Measurements from ENCODE around the gene ZNF143. TPM values are rescaled to one million over a fixed set of nuclear protein-coding genes. Genes with fewer than 3 reads are reported as not detected.
"Not testable (repeated sequence)": the region's sequence is repeated elsewhere in the genome, so short reads cannot be mapped to it uniquely, and the experiment has no call there.

The ZNF143 gene
- total RNA-seq, 1 donor, result 38.8 TPM

GRCh38 chr11:9495803-9496514 lies 35.1 kb downstream of the ZNF143 start:
- DNase-seq (ENCODE audit: low read depth in 2 of 3, low spot score in 2 of 3), result no peak

GRCh38 chr11:9498457-9499078 lies 37.8 kb downstream of the ZNF143 start:
- DNase-seq (ENCODE audit: low read depth in 2 of 3, low spot score in 2 of 3), result no peak

DNA sequence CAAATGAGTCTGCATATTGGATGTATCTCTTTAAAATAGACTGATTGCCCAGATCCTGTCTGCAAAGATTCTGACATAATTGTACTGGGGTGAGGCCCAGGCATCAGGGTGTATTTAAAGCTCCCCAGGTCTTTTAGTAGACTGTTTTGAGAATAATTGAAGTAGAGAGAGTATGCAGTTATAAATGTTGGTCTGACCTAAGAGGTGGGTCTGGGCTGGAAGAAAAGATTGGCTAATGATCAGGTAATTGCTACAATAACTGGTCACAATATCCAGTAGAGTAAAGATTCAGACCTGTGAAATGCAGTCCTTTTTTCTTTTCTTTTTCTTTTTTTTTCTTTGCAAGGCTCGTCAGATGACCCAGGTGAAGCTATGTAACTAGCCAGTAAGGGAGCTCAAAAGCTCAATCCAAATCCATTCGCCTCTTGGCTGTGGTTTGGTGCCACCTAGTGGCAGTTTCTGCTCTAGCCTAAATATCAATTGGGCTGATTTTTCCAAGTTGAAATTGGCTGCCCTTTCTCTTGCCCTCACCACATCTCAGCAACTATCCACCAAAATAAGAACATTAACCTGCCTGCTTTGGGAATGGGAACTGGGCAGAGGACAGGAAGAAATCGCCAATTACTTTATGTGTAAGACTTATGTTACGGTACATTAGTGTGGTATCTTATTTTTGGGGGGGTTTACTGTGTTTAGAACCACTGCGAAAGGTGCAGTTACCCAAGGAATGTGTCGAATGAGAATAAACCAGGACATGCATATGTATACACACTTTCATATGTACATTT lies 45.9 kb downstream of the ZNF143 start:
- peak; percentile 57 to 86 (median 72) for DNase-seq (ENCODE audit: low read depth in 2 of 3, low spot score in 2 of 3)

GRCh38 chr11:9507277-9507580 lies 46.4 kb downstream of the ZNF143 start:
- DNase-seq (ENCODE audit: low read depth in 2 of 3, low spot score in 2 of 3), result no peak

- DNase-seq (ENCODE audit: low read depth in 2 of 3, low spot score in 2 of 3), result no peak
These were observed 48.2 kb downstream of the ZNF143 start for GRCh38 chr11:9509041-9509440.

DNA sequence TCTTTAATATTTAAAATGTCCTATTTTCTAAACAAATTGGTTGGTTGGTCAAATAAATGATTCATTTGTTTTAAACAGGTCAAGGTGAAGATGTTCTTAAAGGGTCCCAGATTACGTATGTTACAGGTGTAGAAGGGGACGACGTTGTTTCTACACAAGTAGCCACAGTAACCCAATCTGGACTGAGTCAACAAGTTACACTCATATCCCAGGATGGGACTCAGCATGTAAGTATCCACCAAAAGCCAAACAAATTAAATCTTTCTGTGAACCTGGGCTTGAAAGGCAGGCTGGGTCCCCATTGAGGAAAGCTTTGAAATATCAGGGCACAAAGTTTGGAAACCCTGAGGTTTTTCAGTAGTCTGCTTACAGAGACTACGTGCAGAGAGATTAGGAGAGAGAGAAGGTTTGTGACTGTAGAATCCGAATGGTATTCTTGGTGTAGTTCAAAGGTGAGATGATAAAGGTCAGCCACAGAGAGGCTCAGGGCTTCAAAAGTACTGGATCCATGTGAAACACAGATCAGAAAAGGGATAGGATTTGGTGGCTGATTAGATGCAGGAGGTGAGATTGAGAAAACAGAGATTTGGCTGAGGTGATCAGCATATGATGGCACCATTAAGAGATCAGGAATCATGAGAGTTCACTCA lies 51.7 kb downstream of the ZNF143 start:
- DNase-seq (ENCODE audit: low read depth in 2 of 3, low spot score in 2 of 3), result no peak

DNA sequence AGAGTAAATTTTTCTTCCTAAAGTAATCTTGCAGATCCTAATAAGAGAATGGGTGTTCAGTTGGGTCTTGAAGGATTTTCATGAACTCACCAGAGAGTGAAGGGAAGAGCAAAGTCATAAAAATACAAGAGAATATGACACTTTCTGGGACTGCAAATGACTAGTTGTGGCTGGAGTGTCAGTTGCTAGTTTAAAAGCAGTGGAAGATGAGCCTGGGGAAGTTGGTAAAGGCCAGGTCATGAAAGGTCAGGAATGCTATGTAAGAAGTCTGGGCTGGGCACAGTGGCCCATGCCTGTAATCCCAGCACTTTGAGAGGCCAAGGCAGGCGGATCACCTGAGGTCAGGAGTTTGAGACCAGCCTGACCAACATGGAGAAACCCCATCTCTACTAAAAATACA lies 53.8 kb downstream of the ZNF143 start:
- not testable (repeated sequence) for DNase-seq (ENCODE audit: low read depth in 2 of 3, low spot score in 2 of 3)

- no peak for DNase-seq (ENCODE audit: low read depth in 2 of 3, low spot score in 2 of 3)
These were observed 55.3 kb downstream of the ZNF143 start for GRCh38 chr11:9516113-9516512.

DNA sequence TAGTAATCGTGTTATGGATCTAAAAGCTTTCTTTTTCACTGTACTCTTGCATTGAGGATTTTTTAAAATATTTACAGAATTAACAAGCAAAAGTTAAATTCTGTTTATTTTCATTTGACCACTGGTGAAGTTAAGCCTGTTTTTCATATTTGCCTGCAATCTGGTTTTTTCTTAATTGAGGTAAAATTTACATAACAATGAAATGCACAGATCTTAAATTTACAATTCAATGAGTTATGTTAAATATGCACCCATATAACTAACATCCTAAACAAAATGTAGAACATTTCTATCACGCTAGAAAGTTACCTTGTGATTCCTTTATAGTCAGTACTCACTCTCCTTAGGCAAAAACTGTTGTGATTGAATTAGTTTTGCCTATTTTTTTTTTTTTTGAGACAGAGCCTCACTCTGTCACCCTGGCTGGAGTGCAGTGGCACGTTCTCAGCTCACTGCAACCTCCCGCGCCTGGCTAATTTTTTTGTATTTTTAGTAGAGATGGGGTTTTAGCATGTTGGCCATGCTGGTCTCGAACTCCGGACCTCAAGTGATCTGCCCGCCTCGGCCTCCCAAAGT lies 58.1 kb downstream of the ZNF143 start:
- DNase-seq (ENCODE audit: low read depth in 2 of 3, low spot score in 2 of 3), result no peak

DNA sequence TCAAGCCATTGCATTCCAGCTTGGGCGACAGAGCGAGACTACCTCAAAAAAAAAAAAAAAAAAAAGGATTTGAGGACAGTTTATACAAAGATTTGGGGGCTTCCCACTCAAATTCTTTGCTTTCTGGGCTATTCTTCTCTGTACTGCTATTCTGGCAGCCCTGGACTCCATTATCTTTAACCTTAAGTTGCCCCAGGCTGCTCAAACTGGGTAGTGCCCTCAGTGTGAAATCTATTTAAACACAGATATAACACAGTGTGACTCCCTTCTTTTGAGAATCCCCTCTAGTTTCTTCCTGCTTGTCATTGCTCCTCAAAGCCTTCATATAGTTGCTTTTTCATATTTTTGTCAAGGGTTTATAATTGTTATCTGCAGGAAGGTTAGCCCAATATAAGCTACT lies 63.2 kb downstream of the ZNF143 start:
- DNase-seq (ENCODE audit: low read depth in 2 of 3, low spot score in 2 of 3), result no peak

- DNase-seq (ENCODE audit: low read depth in 2 of 3, low spot score in 2 of 3), result no peak
These were observed 64.3 kb downstream of the ZNF143 start for GRCh38 chr11:9525116-9525515.

GRCh38 chr11:9527481-9528135 lies 66.8 kb downstream of the ZNF143 start:
- DNase-seq (ENCODE audit: low read depth in 2 of 3, low spot score in 2 of 3), result no peak

GRCh38 chr11:9528136-9528501 lies 67.3 kb downstream of the ZNF143 start:
- DNase-seq (ENCODE audit: low read depth in 2 of 3, low spot score in 2 of 3), result no peak

GRCh38 chr11:9528573-9529333 lies 67.9 kb downstream of the ZNF143 start:
- no peak for DNase-seq (ENCODE audit: low read depth in 2 of 3, low spot score in 2 of 3)

GRCh38 chr11:9529334-9529650 lies 68.5 kb downstream of the ZNF143 start:
- DNase-seq (ENCODE audit: low read depth in 2 of 3, low spot score in 2 of 3), result no peak

GRCh38 chr11:9530020-9530621 lies 69.3 kb downstream of the ZNF143 start:
- no peak for DNase-seq (ENCODE audit: low read depth in 2 of 3, low spot score in 2 of 3)

DNA sequence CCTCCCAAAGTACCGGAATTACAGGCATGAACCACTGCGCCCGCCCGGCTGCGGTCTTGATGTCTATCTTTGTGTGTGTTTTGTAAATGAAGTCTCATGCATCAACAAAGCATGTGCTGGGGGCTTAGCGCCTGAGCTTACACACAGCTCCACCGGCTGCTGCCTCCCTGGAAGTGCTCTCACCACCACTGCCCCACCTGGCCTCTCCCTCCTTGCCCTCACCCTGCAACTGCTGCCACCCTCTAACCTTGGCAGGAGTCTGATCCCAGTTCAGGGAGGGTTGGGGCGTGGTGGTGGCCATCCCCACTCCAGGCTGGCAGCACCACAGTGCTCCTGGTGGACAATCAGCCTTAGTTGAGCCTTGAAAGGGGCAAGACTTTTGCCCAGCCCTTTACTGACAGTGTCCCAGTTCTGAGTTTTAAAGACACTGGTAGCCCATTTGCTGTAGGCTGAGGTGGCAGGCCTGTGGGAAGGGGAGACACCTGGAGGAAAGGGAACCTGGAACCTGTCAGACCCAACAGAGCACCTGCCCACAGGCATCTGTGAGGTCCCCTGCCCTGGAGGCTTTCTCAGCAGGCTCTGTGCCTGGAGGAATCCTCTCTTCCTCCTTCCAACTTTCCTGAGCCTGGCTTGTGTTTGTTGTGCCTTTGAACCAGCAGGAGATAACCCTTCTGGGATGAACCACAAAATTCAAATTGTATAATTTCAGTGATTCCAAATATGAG lies 70.3 kb downstream of the ZNF143 start:
- DNase-seq (ENCODE audit: low read depth in 2 of 3, low spot score in 2 of 3), result no peak

- DNase-seq (ENCODE audit: low read depth in 2 of 3, low spot score in 2 of 3), result no peak
These were observed 72.2 kb downstream of the ZNF143 start for GRCh38 chr11:9533058-9533457.
